DMS153 (cell line): Measurements from ENCODE around the gene LDLRAD4.

Experiments used
- DNase-seq: peaks from one replicate; lab custom pipeline; 2025; lab: John Stamatoyannopoulos, UW

The LDLRAD4 gene

DNA sequence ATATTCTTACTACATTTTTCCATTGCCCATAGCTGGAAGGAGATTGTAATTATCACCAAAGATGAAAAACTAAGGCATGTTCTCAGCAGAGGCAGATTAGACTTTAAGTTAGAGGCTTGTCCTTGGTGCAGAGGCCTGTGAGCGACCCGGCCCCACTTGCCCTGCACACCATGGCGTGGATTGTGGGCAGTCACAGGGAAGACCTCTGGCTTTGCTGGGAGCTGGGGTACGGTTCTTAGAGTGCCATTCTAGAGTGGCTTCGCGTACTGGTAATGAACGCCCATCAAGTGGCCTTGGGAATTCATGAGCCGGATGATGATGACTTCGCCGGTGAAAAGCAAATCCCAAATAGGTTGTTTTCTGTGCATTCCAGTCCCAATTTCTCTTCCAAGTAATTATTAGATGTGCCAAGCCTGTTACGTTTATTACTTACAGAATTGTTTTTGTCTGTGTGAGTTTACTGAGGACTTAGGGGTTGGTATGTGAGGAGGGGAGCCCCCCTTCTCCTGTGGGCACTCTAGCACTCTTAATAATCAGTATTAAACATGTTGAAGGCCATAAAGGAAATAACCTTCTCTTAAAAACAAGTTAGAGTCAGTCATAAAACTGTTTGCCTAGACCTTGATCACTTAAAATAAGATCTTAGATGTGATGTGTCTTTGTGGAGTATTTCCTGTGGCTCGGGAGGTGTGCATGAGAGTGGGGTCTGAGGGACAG is 90.6 kb downstream of the LDLRAD4 start:
- no peak for DNase-seq

- DNase-seq, result no peak
These were observed 91.4 kb downstream of the LDLRAD4 start for GRCh38 chr18:13309748-13310670.

- no peak for DNase-seq
These were observed 92.6 kb downstream of the LDLRAD4 start for GRCh38 chr18:13311193-13311592.

DNA sequence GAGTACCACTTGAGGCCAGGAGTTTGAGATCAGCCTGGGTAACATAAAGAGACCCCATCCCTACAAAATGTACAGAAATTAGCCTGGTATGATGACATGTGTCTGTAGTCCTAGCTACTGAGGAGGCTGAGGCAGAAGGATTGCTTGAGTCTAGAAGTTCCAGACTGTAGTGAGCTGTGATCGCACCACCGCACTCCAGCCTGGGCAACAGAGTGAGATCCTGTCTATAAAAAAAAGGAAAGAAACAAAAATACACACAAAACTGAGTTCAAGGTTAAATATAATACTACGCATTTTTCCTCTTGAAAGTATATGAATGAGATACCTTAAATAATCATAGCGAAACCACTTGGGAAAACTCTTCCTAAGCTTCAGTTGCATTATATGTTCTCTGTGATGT is 94.0 kb downstream of the LDLRAD4 start:
- DNase-seq, result no peak

DNA sequence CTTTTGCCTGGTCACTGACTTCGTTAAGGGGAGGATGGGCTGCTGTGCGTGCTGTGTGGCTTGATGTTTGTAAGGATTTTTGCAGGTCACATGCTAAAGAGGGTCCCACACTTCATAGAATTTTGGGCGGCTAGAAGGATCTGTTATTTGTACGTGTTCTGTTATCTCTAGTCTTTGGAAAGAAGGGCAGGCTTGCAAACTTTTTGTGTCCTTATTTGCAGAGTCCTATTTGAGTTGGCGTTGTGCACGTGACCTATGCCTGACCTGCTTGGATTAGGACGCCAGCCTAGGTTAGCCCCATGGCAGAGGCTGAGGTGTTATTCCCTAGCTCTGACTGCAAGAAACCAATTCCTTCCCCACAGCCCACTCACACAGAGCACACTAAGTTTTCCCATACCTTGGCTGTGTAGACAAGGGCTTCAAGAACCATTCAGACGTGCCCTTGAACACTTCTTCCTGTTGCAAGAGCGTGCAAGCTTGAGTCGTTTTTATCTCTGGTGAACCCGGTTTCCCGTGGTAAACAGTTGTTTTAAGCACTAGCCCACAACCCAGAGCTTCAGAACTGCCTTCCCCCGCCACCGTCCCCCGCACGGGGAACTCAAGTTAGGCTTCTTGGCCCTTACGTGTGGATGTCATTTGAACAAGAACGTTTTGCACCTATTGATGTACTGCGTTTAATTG is 94.6 kb downstream of the LDLRAD4 start:
- no peak for DNase-seq

- DNase-seq, result no peak
These were observed 96.4 kb downstream of the LDLRAD4 start for GRCh38 chr18:13315000-13315399.

DNA sequence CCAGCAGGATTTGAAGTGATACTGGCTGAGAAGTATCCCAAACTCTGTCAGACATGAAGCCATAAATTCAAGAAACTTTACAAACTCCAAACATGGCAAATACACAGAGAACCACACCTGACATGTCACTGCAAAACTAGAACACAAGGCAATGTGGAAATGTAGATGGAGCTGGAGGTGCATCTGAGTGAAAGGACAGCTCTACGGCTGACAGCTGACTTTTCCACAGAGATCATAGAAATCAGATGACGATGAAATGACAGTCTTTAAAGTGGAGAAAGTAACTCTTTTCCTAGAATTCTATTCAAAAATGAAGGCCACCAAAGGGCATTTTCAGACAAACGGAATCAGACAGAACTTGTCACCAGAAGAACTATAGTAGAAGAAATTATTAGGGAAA is 97.5 kb downstream of the LDLRAD4 start:
- no peak for DNase-seq

GRCh38 chr18:13317801-13318200 is 99.2 kb downstream of the LDLRAD4 start:
- DNase-seq, result no peak

DNA sequence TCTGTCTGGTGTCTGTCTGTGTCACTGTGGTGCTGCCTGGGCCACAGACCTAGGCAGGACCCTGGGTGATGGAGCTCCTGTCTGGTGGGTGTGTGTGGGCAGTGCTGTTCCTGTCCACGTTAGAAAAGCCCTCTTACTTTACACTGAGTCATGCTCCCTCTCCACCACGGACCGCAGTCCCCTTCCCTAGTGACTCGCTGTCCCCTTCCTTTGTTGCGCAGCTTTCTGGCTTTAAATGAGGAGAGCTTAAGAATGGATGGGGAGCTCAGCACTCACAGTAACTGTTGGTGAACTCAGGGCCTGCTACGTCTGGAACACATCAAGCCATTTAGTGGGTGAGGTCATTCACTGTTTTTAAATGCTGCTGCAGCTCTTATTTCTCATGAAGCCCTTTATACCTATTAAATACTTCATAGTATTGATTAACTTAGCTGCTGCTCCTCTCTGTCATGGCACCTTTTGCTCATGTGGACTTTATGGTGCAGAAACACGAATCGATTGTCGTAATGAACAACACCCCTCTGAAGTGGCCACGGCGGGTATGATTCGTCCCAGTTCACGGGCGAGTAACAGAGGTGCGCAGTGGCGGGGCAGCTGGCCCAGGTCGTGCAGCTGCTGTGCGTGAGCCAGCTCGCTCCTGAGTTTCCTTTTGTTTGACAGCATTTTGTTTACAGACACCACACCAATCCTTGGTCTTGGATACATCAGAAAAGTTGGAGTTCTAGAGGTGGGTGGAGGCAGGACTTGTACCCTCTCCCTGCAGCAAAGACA is 100.4 kb downstream of the LDLRAD4 start:
- no peak for DNase-seq

- DNase-seq, result no peak
These were observed 101.1 kb downstream of the LDLRAD4 start for GRCh38 chr18:13319629-13320028.

GRCh38 chr18:13320096-13320495 is 101.5 kb downstream of the LDLRAD4 start:
- no peak for DNase-seq

- DNase-seq, result no peak
These were observed 102.4 kb downstream of the LDLRAD4 start for GRCh38 chr18:13320891-13321425.

DNA sequence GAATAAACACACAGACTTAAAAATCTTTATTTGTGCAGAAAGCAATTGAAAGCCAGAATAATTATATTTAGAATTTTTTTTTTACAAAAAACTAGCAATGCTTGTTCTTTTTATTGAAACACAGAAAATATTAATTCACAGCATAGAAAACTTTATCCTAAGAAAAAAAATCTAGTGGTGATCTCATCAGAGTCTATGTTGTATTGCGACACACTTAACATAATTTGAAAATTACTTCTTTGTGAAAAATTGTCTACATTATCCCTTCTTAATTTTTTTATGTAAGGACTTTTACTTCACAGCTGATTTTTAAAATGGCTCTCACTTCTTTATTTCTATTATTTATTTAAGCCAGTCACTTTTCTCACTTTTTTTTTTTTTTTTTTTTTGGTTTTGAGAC is 103.4 kb downstream of the LDLRAD4 start:
- DNase-seq, result no peak

DNA sequence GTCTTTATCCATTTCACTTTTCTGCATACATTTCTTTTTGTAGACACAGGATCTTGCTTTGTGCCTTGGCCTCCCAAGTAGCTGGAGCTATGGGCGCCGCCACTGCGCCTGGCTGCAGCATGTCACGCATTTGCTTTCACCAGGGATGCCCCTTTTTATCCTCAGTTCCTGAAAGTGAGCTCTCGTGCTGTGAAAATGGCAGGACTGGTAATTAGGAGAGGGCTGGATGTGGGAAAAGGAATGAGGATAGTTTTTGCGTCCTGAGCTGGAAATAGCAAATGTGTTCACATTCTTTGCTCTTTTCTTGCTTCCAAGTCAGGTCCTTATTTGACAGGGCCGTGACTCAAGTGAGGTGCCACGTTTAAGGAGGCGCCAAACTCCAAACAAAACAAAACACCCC is 104.6 kb downstream of the LDLRAD4 start:
- no peak for DNase-seq

- DNase-seq, result no peak
These were observed 106.3 kb downstream of the LDLRAD4 start for GRCh38 chr18:13324880-13325279.

DNA sequence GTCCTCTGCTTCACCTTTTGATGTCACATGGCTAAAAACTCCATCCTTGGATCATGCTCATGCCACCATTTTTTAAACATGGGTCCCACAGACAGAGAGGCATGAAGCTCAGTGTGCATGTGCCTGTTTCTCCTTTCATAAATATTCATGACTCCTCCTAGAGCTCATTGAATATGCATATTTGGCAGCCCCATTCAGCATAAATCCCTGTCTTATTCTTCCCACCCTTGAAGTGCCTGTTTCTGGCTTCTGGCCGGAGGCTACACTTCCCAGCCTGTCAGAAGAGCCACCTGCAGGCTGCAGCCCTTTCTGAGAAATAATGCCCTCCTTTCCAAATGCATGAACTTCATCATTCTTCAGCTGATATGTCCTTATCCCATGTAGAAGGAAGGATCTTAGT is 109.7 kb downstream of the LDLRAD4 start:
- no peak for DNase-seq

GRCh38 chr18:13330996-13331395 is 112.4 kb downstream of the LDLRAD4 start:
- no peak for DNase-seq

DNA sequence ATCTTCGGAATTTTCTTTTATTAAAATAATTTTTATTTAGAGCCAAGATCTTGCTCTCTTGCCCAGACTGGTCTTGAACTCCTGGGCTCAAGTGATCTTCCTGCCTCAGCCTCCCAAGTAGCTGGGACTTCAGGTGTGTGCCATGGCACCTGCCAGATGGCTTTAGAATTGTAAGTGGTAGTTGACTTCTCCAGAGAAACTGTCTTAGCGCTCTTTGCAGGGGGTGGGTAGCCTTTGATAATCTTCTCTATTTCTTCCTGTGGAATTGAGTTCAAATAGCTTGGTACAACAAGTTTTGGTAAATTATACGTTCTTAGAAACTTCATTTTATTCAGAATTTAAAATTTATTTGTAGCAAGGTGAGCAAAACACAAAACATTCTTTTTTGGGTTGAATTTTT is 113.3 kb downstream of the LDLRAD4 start:
- DNase-seq, result no peak

DNA sequence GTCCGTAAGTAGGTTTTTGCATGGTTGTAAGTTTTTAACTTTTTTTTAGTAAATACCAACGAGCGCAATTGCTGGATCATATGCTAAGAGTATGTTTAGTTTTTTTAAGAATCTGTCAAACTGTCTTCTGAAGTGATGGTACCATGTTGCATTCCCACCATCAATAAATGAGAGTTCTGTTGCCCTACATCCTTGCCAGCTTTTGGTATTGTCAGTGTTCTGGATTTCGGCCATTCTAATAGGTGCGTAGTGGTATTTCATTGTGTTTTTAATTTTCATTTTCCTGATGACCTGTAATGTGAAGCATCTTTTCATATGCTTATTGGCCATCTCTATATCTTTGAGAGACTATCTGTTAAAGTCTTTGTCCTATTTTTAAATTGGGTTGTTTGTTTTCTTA is 114.3 kb downstream of the LDLRAD4 start:
- DNase-seq, result no peak

GRCh38 chr18:13335903-13336302 is 117.3 kb downstream of the LDLRAD4 start:
- no peak for DNase-seq

GRCh38 chr18:13336841-13337240 is 118.3 kb downstream of the LDLRAD4 start:
- DNase-seq, result no peak

- DNase-seq, result no peak
These were observed 118.8 kb downstream of the LDLRAD4 start for GRCh38 chr18:13337369-13337768.
